Liver (tissue), 9 donors: ENCODE results near the gene MAPK8IP2. TPM values are rescaled to one million over a fixed set of nuclear protein-coding genes. Genes with fewer than 3 reads are reported as not detected.

Source experiments
- DNase-seq: peaks from one replicate; pipeline ENCODE4 v3.0.0-alpha.2; 2017; ENCODE audit warnings: low spot score
- H3K27ac ChIP-seq, 2 donors: one replicate each; pipeline ENCODE4 v1.7.0; 2013; ENCODE audit warnings: inconsistent platforms in 2 of 2, low read length in 2 of 2, control low read depth in 1 of 2, low read depth in 1 of 2, mild to moderate bottlenecking in 1 of 2
- H3K27me3 ChIP-seq, 4 donors: one replicate each; pipeline versions ENCODE4 v1.6.1 to v1.7.0; 2013; ENCODE audit warnings: low read length in 3 of 4, inconsistent platforms in 1 of 4, mild to moderate bottlenecking in 1 of 4, moderate library complexity in 1 of 4; ENCODE audit not compliant: control insufficient read depth in 4 of 4, insufficient read depth in 4 of 4
- H3K36me3 ChIP-seq, 4 donors: one replicate each; pipeline versions ENCODE4 v1.6.1 to v1.7.0; 2013; ENCODE audit warnings: low read length in 3 of 4, mild to moderate bottlenecking in 3 of 4, low read depth in 1 of 4, moderate library complexity in 1 of 4; ENCODE audit not compliant: control insufficient read depth in 4 of 4, insufficient read depth in 3 of 4
- H3K4me1 ChIP-seq, 4 donors: one replicate each; pipeline versions ENCODE4 v1.6.1 to v1.7.0; 2013; ENCODE audit warnings: low read length in 3 of 4, mild to moderate bottlenecking in 3 of 4, moderate library complexity in 1 of 4; ENCODE audit not compliant: control insufficient read depth in 4 of 4, insufficient read depth in 4 of 4
- H3K4me3 ChIP-seq, 3 donors: one replicate each; pipeline versions ENCODE4 v1.6.1 to v1.7.0; 2013; ENCODE audit warnings: low read length in 3 of 3, control low read depth in 1 of 3, low read depth in 1 of 3, mild to moderate bottlenecking in 1 of 3
- H3K9ac ChIP-seq, 2 donors: one replicate each; pipeline ENCODE4 v1.7.0; 2013; ENCODE audit warnings: low read length in 2 of 2, mild to moderate bottlenecking in 2 of 2, moderate library complexity in 2 of 2, control low read depth in 1 of 2, low read depth in 1 of 2
- H3K9me3 ChIP-seq, 4 donors: one replicate each; pipeline versions ENCODE4 v1.6.1 to v1.7.0; 2013; ENCODE audit warnings: low read length in 3 of 4; ENCODE audit not compliant: control insufficient read depth in 4 of 4
- EGR1 ChIP-seq, 2 donors: IDR thresholded peaks; 2 replicates each; pipeline ENCODE4 v1.6.1; 2016 to 2018; ENCODE audit warnings: antibody characterized with exemption in 2 of 2, low read depth in 2 of 2
- FOXA1 ChIP-seq: IDR thresholded peaks from 2 replicates; pipeline ENCODE4 v1.6.1; 2016; ENCODE audit warnings: antibody characterized with exemption
- FOXA2 ChIP-seq: IDR thresholded peaks from 2 replicates; pipeline ENCODE4 v1.6.1; 2016; ENCODE audit warnings: antibody characterized with exemption
- GABPA ChIP-seq, 2 donors: IDR thresholded peaks in 1 of 2; conservative IDR thresholded peaks in 1 of 2; 2 replicates each; pipeline ENCODE4 v1.6.1; 2016; ENCODE audit warnings: antibody characterized with exemption in 2 of 2, mild to moderate bottlenecking in 1 of 2, moderate library complexity in 1 of 2
- HNF4A ChIP-seq, 2 donors: conservative IDR thresholded peaks; 2 replicates each; pipeline ENCODE4 v1.6.1; 2016; ENCODE audit warnings: antibody characterized with exemption in 2 of 2, mild to moderate bottlenecking in 2 of 2
- JUND ChIP-seq, 2 donors: IDR thresholded peaks; 2 replicates each; pipeline ENCODE4 v1.6.1; 2016; ENCODE audit warnings: antibody characterized with exemption in 2 of 2
- NR2F2 ChIP-seq: IDR thresholded peaks from 2 replicates; pipeline ENCODE4 v1.6.1; 2016; ENCODE audit warnings: antibody characterized with exemption
- RAD21 ChIP-seq, 2 donors: IDR thresholded peaks; 2 replicates each; pipeline ENCODE4 v1.6.1; 2016; ENCODE audit warnings: antibody characterized with exemption in 2 of 2, mild to moderate bottlenecking in 2 of 2
- RXRA ChIP-seq, 2 donors: IDR thresholded peaks; 2 replicates each; pipeline ENCODE4 v1.6.1; 2017 to 2018; ENCODE audit warnings: antibody characterized with exemption in 2 of 2, mild to moderate bottlenecking in 1 of 2
- WGBS: extraction: QIAGEN DNeasy Blood & Tissue Kit; methylation state at CpG from one replicate; pipeline ENCODE4 v1.1.7; 2013; 5-methylcytosine and 5-hydroxymethylcytosine counted together
- polyA plus RNA-seq, 2 donors: library from polyadenylated mRNA; stranded (reverse) in 1 of 2; unstranded in 1 of 2; fragments of 200-250 nt in 1 of 2; fragments of >200 nt in 1 of 2; fragmentation: Nextera tagmentation in 1 of 2; extraction: Ambion mirVana in 1 of 2; gene quantifications; one replicate each; pipeline versions ENCODE4 v1.2.1 to v1.2.3, GENCODE V29; 2013 to 2015
- total RNA-seq, 2 donors: library from RNA; depleted of rRNA; stranded (reverse); fragments of >200 nt; gene quantifications; one replicate each; pipeline ENCODE4 v1.2.3, GENCODE V29; 2014
- TF ChIP-seq, protein P1 (sequence below): IDR thresholded peaks from 2 replicates; pipeline ENCODE4 v1.6.1; 2016; ENCODE audit warnings: antibody characterized with exemption
- TF ChIP-seq, protein P2 (sequence below): IDR thresholded peaks from 2 replicates; pipeline ENCODE4 v1.6.1; 2016; ENCODE audit warnings: antibody characterized with exemption
- TF ChIP-seq, protein P3 (sequence below): IDR thresholded peaks from 2 replicates; pipeline ENCODE4 v1.6.1; 2016; ENCODE audit warnings: antibody characterized with exemption
- TF ChIP-seq, protein P4 (sequence below): fragments of 150-350 bp; IDR thresholded peaks from 2 replicates; pipeline ENCODE4 v1.5.1; 2017; ENCODE audit warnings: improper control_type of control experiment, low read depth, low read length; ENCODE audit not compliant: missing input control
- donor health status: healthy.
- donor health status: healthy.
- donor health status: healthy.
- donor health status: healthy.
- donor health status: healthy.

The MAPK8IP2 gene
- total and polyA plus RNA-seq, 4 donors = 0.04 to 0.37 (median 0.13) TPM

DNA sequence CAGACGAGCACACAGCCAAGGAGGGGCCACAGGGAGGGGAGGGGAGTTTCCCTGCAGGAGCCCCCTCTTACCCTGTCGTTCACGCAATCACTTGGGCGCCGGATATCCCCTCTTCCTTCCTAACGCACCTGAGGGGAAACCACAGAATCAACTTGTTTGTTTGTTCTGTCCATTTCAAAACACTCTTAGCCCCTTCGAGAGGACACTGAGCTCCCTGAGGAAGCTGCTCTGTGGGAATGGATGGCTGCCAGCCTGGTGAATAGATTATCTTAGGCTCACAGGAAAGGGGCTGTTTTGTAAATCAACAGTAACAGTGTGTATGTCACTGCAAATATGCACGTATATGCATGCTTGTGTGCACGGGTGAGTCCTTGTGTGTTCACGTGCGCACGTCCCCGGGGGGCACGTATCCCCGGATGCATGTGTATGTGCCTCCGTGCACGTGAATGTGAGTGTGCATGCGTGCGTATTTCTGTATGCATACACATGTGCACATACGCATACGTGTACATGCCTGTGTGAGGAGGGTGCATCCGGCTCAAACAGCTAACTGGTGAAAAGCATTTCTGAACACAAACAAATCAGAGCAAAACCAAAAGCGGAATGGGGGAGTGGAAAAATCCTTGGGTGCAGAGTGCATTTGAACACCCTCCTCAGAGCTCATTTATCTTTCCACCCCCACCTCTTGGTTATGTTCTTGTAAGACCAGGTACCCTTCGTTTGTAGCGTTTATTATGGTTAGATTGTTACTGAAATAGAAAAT is 20.2 kb downstream of the MAPK8IP2 start:
- H3K27ac ChIP-seq = no peak overlapping the region
- H3K27me3 ChIP-seq = no peaks in the 10 kb centered on the region
- TF ChIP-seq, protein P1, sequence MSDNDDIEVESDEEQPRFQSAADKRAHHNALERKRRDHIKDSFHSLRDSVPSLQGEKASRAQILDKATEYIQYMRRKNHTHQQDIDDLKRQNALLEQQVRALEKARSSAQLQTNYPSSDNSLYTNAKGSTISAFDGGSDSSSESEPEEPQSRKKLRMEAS = no peak
- TF ChIP-seq NR2F2 (no peak), EGR1 (IDR thresholded peaks at IDR 0.05; ENCODE audit: low read depth in 2 of 2) (no peak), HNF4A (conservative IDR thresholded peaks at IDR 0.05) (no peak), FOXA2 (no peak), RAD21 (IDR thresholded peaks at IDR 0.05) (no peak)
- TF ChIP-seq, protein P2, sequence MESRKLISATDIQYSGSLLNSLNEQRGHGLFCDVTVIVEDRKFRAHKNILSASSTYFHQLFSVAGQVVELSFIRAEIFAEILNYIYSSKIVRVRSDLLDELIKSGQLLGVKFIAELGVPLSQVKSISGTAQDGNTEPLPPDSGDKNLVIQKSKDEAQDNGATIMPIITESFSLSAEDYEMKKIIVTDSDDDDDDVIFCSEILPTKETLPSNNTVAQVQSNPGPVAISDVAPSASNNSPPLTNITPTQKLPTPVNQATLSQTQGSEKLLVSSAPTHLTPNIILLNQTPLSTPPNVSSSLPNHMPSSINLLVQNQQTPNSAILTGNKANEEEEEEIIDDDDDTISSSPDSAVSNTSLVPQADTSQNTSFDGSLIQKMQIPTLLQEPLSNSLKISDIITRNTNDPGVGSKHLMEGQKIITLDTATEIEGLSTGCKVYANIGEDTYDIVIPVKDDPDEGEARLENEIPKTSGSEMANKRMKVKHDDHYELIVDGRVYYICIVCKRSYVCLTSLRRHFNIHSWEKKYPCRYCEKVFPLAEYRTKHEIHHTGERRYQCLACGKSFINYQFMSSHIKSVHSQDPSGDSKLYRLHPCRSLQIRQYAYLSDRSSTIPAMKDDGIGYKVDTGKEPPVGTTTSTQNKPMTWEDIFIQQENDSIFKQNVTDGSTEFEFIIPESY = no peak
- TF ChIP-seq, protein P3, sequence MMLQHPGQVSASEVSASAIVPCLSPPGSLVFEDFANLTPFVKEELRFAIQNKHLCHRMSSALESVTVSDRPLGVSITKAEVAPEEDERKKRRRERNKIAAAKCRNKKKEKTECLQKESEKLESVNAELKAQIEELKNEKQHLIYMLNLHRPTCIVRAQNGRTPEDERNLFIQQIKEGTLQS = no peak
- no peaks in the 10 kb centered on the region for H3K9me3 ChIP-seq
- H3K9ac ChIP-seq = no peak overlapping the region
- no peaks in the 10 kb centered on the region for H3K36me3 ChIP-seq
- peaks cover 1 to 31% (median 24%) of the 10 kb centered on the region in 4 donors for H3K4me1 ChIP-seq
- 17% methylated on average over 25 of the region's 25 CpGs for WGBS
- H3K4me3 ChIP-seq = peak overlapping the region in 1 of 3 donors; percentile 14
- DNase-seq = peak; percentile 78

DNA sequence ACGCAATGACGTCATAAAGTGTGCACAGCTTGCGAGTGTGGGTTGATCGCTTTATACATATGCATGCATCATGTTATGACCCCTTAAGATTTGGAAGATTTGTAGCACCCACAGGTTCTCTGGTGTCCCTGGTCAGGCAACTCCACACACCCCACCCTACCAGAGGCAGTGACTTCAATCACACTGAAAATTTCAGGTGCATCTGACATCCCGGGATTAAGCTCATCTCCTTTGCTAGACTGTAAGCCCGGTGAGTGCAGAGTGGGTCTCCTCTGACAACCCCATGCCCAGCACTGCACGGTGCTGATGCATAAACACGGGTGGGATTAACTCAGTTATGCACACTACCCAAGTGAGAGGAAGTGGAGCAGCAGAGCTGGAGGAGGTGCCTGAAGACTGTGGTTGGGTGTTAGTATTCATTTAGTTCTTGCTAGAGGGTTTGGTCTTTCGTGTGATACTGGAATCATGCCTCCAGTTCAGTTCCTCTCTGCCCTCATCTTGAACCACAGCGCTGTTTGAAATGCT is 20.8 kb downstream of the MAPK8IP2 start:
- Histone ChIP-seq H3K27ac (no peak overlapping the region), H3K4me3 (no peak overlapping the region)
- DNase-seq = no peak

More for the DNA sequence above, 20.8 kb downstream of the MAPK8IP2 start:
- Histone ChIP-seq H3K36me3 (no peaks in the 10 kb centered on the region), H3K9ac (no peak overlapping the region), H3K27me3 (no peaks in the 10 kb centered on the region), H3K9me3 (no peaks in the 10 kb centered on the region), H3K4me1 (peaks cover 1 to 38% (median 24%) of the 10 kb centered on the region in 4 donors)
- TF ChIP-seq, protein P3 = no peak
- TF ChIP-seq JUND (IDR thresholded peaks at IDR 0.05) (no peak), RXRA (IDR thresholded peaks at IDR 0.05) (no peak), GABPA (IDR thresholded peaks at IDR 0.05 in 1 of 2, conservative IDR thresholded peaks at IDR 0.05 in 1 of 2) (no peak), FOXA1 (no peak)
- TF ChIP-seq, protein P4, sequence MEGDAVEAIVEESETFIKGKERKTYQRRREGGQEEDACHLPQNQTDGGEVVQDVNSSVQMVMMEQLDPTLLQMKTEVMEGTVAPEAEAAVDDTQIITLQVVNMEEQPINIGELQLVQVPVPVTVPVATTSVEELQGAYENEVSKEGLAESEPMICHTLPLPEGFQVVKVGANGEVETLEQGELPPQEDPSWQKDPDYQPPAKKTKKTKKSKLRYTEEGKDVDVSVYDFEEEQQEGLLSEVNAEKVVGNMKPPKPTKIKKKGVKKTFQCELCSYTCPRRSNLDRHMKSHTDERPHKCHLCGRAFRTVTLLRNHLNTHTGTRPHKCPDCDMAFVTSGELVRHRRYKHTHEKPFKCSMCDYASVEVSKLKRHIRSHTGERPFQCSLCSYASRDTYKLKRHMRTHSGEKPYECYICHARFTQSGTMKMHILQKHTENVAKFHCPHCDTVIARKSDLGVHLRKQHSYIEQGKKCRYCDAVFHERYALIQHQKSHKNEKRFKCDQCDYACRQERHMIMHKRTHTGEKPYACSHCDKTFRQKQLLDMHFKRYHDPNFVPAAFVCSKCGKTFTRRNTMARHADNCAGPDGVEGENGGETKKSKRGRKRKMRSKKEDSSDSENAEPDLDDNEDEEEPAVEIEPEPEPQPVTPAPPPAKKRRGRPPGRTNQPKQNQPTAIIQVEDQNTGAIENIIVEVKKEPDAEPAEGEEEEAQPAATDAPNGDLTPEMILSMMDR = no peak
- WGBS = 35% methylated on average over 10 of the region's 10 CpGs
